Upper lobe of left lung (tissue), 6 donors: Measurements from ENCODE around the gene MRPL34. TPM values are rescaled to one million over a fixed set of nuclear protein-coding genes. Genes with fewer than 3 reads are reported as not detected.

ENCODE experiments used
- ATAC-seq, 2 donors: fragments of 200-7000 bp; cut with Tn5 transposase; one replicate each; pipeline ENCODE4 v1.9.1; 2022; ENCODE audit warnings: mild to moderate bottlenecking in 2 of 2, moderate library complexity in 2 of 2; ENCODE audit not compliant: low FRiP score in 2 of 2
- DNase-seq, 2 donors: peaks; one replicate each; pipeline ENCODE4 v3.0.0-alpha.2; 2019 to 2020
- H3K27ac ChIP-seq, 4 donors: fragments of 200-600 bp; sonication (generic); one replicate each; pipeline ENCODE4 v1.5.1; 2016 to 2019
- H3K27me3 ChIP-seq, 4 donors: fragments of 200-600 bp; sonication (generic); one replicate each; pipeline ENCODE4 v1.5.1; 2017 to 2019
- H3K36me3 ChIP-seq, 4 donors: fragments of 200-600 bp; sonication (generic); one replicate each; pipeline ENCODE4 v1.5.1; 2016 to 2019
- H3K4me1 ChIP-seq, 4 donors: fragments of 200-600 bp; sonication (generic); one replicate each; pipeline ENCODE4 v1.5.1; 2018 to 2019
- H3K4me3 ChIP-seq, 4 donors: fragments of 200-600 bp; sonication (generic); one replicate each; pipeline ENCODE4 v1.5.1; 2017 to 2019; ENCODE audit warnings: mild to moderate bottlenecking in 2 of 4, moderate library complexity in 1 of 4
- H3K9me3 ChIP-seq, 4 donors: fragments of 200-600 bp; sonication (generic); one replicate each; pipeline ENCODE4 v1.5.1; 2018 to 2019
- CTCF ChIP-seq, 6 experiments: fragments of 450-650 bp in 4 of 6; fragments of 200-600 bp in 2 of 6; sonication (generic) in 2 of 6; IDR thresholded peaks; one replicate each; pipeline ENCODE4 v1.5.1; 2016 to 2019; ENCODE audit warnings: antibody characterized with exemption in 6 of 6
- EP300 ChIP-seq, 4 donors: sonication (generic); formaldehyde crosslinking; IDR thresholded peaks; one replicate each; pipeline ENCODE4 v1.5.1; 2017; ENCODE audit warnings: antibody characterized with exemption in 4 of 4, control low read depth in 2 of 4
- POLR2A ChIP-seq, 4 donors: fragments of 450-650 bp; IDR thresholded peaks; one replicate each; pipeline ENCODE4 v1.5.1; 2016 to 2017; ENCODE audit warnings: antibody characterized with exemption in 4 of 4, mild to moderate bottlenecking in 2 of 4
- POLR2AphosphoS5 ChIP-seq, 2 donors: sonication (generic); formaldehyde crosslinking; IDR thresholded peaks; one replicate each; pipeline ENCODE4 v1.5.1; 2017; ENCODE audit warnings: antibody characterized with exemption in 2 of 2
- whole genome bisulfite sequencing, 2 donors: methylation state at CpG; one replicate each; pipeline ENCODE4 v1.1.5; 2017 to 2018; 5-methylcytosine and 5-hydroxymethylcytosine counted together
- total RNA-seq, 6 donors: library from RNA; depleted of rRNA in 4 of 6; stranded (reverse); fragments of >200 nt in 4 of 6; gene quantifications; one replicate each; pipeline versions ENCODE4 v1.1.0 to v1.2.1, GENCODE V29; 2016 to 2021
- donor health status: DM: no; HTN: no; CAD: no; lungs with moderate emphysema.
- donor health status: DM: no; HTN: yes; CAD: no; lungs with severe emphysema.

MRPL34 gene
- total RNA-seq, 6 donors from 2014 or later = 98.3 to 176 (median 122) TPM

- TF ChIP-seq POLR2AphosphoS5 (IDR thresholded peaks at IDR 0.05) (no peak), POLR2A (IDR thresholded peaks at IDR 0.05) (no peak), EP300 (IDR thresholded peaks at IDR 0.05) (no peak), CTCF (IDR thresholded peaks at IDR 0.05) (no peak)
- Histone ChIP-seq H3K36me3 (peaks cover 16 to 84% (median 67%) of the 10 kb centered on the region in 4 donors), H3K4me3 (no peak overlapping the region), H3K27me3 (no peaks in the 10 kb centered on the region), H3K27ac (no peak overlapping the region), H3K9me3 (no peaks in the 10 kb centered on the region), H3K4me1 (no peaks in the 10 kb centered on the region)
- no peak for DNase-seq
- no peak for ATAC-seq
- 96 to 98% methylated on average over 17 of the region's 19 CpGs for WGBS, 2 donors
Observed at GRCh38 chr19:17275441-17276175, 30.1 kb upstream of the MRPL34 start.

- Histone ChIP-seq H3K27ac (no peak overlapping the region), H3K4me3 (no peak overlapping the region), H3K4me1 (peaks cover 15 to 19% (median 17%) of the 10 kb centered on the region in 4 donors), H3K36me3 (peaks cover 4 to 47% (median 37%) of the 10 kb centered on the region in 4 donors), H3K9me3 (no peaks in the 10 kb centered on the region), H3K27me3 (peaks cover 0 to 17% (median 5%) of the 10 kb centered on the region in 4 donors)
- ATAC-seq (no peak), DNase-seq (no peak)
- TF ChIP-seq EP300 (IDR thresholded peaks at IDR 0.05) (no peak), POLR2A (IDR thresholded peaks at IDR 0.05) (no peak), POLR2AphosphoS5 (IDR thresholded peaks at IDR 0.05) (no peak), CTCF (IDR thresholded peaks at IDR 0.05) (no peak)
- 79 to 90% methylated on average over 3 of the region's 3 CpGs for WGBS, 2 donors
Observed at GRCh38 chr19:17279436-17279835, 26.2 kb upstream of the MRPL34 start.

- peaks cover 0 to 24% (median 16%) of the 10 kb centered on the region in 4 donors for H3K36me3 ChIP-seq
- no peaks in the 10 kb centered on the region for H3K9me3 ChIP-seq
- peaks cover 15 to 19% (median 17%) of the 10 kb centered on the region in 4 donors for H3K4me1 ChIP-seq
- ATAC-seq (peak; percentile 19 to 50), DNase-seq (peak; percentile 61 to 89)
- no peak for TF ChIP-seq EP300 (IDR thresholded peaks at IDR 0.05)
- TF ChIP-seq POLR2AphosphoS5 (IDR thresholded peaks at IDR 0.05) = no peak
- TF ChIP-seq POLR2A (IDR thresholded peaks at IDR 0.05) = no peak
- TF ChIP-seq CTCF (IDR thresholded peaks at IDR 0.05) = no peak
- peaks cover 0 to 17% (median 5%) of the 10 kb centered on the region in 4 donors for H3K27me3 ChIP-seq
- peak within 1 kb of the TSS; percentile 6 to 54 (median 41) for H3K4me3 ChIP-seq
- peak within 1 kb of the TSS in 1 of 4 donors; percentile 24 for H3K27ac ChIP-seq
- WGBS, 2 donors = 13 to 70% methylated on average over 4 to 42 of the region's 75 CpGs
Observed at GRCh38 chr19:17281391-17282304, 24.0 kb upstream of the MRPL34 start, which contains the start of gene ANKLE1. ANKLE1 (plus strand) TSS chr19:17281901; CDS start chr19:17281921, 20 bp downstream.

GRCh38 chr19:17282488-17283125 lies 23.1 kb upstream of the MRPL34 start:
- H3K9me3 ChIP-seq = no peaks in the 10 kb centered on the region
- peak overlapping the region in 3 of 4 donors; percentile 32 to 54 (median 50) for H3K4me3 ChIP-seq
- no peak overlapping the region for H3K27ac ChIP-seq
- peak; percentile 91 to 97 for DNase-seq
- peaks cover 15 to 19% (median 17%) of the 10 kb centered on the region in 4 donors for H3K4me1 ChIP-seq
- 13 to 24% methylated on average over 4 to 8 of the region's 45 CpGs for WGBS, 2 donors
- TF ChIP-seq POLR2AphosphoS5 (IDR thresholded peaks at IDR 0.05) (no peak), CTCF (IDR thresholded peaks at IDR 0.05) (peak; percentile 92 to 98 (median 97)), POLR2A (IDR thresholded peaks at IDR 0.05) (no peak), EP300 (IDR thresholded peaks at IDR 0.05) (no peak)
- peaks cover 0 to 17% (median 5%) of the 10 kb centered on the region in 4 donors for H3K27me3 ChIP-seq
- H3K36me3 ChIP-seq = peaks cover 0 to 15% (median 8%) of the 10 kb centered on the region in 4 donors
- peak; percentile 93 to 95 for ATAC-seq
